ACC112 (cell line): ENCODE results near the gene CDKN2D.

ENCODE experiments used
- H2AFZ ChIP-seq: fragments of 200-600 bp; sonication (generic); one replicate; pipeline ENCODE4 v1.6.0; 2017; ENCODE audit warnings: antibody characterized with exemption, low read length; ENCODE audit not compliant: unreplicated experiment
- H3K27ac ChIP-seq: fragments of 200-600 bp; sonication (generic); 2 replicates; pipeline ENCODE4 v1.5.1; 2014; ENCODE audit warnings: low read depth, mild to moderate bottlenecking, antibody characterized with exemption, low read length, moderate library complexity
- H3K27me3 ChIP-seq: fragments of 200-600 bp; sonication (generic); 2 replicates; pipeline ENCODE4 v1.6.1; 2014; ENCODE audit warnings: mild to moderate bottlenecking, antibody characterized with exemption, low read length, moderate library complexity, mixed read lengths; ENCODE audit not compliant: insufficient read depth
- H3K36me3 ChIP-seq: fragments of 200-600 bp; sonication (generic); 2 replicates; pipeline ENCODE4 v1.6.1; 2016; ENCODE audit warnings: mild to moderate bottlenecking, antibody characterized with exemption, low read length, moderate library complexity, mixed read lengths; ENCODE audit not compliant: insufficient read depth
- H3K4me1 ChIP-seq: fragments of 200-600 bp; sonication (generic); one replicate; pipeline ENCODE4 v1.6.1; 2016; ENCODE audit warnings: low read length, mixed read lengths; ENCODE audit not compliant: insufficient read depth, unreplicated experiment, control insufficient read depth
- H3K4me3 ChIP-seq: fragments of 200-600 bp; sonication (generic); 2 replicates; pipeline ENCODE4 v1.5.1; 2014; ENCODE audit warnings: mild to moderate bottlenecking, low read depth, low read length
- H3K79me2 ChIP-seq: fragments of 200-600 bp; sonication (generic); one replicate; pipeline ENCODE4 v1.6.0; 2016; ENCODE audit warnings: low read length; ENCODE audit not compliant: control insufficient read depth, unreplicated experiment, insufficient read depth

CDKN2D gene

DNA sequence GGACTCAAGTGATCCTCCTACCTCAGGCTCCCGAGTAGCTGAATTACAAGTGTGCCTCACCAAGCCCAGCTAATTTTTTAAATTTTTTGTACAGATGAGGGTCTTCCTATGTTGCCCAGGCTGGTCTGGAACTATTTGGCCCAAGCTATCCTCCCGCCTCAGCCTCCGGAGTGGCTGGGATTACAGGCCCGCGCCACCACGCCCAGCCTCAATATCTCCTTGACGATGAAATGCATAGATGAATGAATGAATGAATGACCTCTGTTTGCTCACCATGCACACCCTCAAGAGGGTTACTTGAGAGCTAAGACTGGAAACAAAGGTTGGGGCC is 33.2 kb upstream of the CDKN2D start:
- peaks cover 21% of the 10 kb centered on the region for H3K79me2 ChIP-seq
- peaks cover 6% of the 10 kb centered on the region for H3K4me1 ChIP-seq
- H2AFZ ChIP-seq, result no peak overlapping the region
- H3K4me3 ChIP-seq, result no peak overlapping the region
- H3K36me3 ChIP-seq, result no peaks in the 10 kb centered on the region
- H3K27me3 ChIP-seq, result no peaks in the 10 kb centered on the region
- no peak overlapping the region for H3K27ac ChIP-seq

DNA sequence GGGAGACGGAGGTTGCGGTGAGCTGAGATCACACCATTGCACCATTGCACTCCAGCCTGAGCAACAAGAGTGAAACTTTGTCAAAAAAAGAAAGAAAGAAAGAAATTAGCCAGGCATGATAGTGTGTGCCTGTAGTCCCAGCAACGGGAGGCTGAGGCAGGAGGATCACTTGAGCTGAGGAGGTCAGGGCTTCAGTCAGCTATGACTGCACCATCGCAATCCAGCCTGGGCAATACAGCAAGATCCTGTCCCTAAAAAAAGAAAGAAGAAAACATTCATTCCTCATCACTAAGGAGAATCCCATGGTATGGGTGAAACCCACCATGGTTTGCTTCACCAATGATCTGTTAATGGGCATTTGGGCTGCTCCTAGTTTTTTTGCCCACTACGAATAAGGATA is 31.4 kb upstream of the CDKN2D start:
- no peak overlapping the region for H2AFZ ChIP-seq
- H3K27me3 ChIP-seq, result no peaks in the 10 kb centered on the region
- peaks cover 6% of the 10 kb centered on the region for H3K4me1 ChIP-seq
- H3K27ac ChIP-seq, result no peak overlapping the region
- no peak overlapping the region for H3K4me3 ChIP-seq
- H3K36me3 ChIP-seq, result no peaks in the 10 kb centered on the region
- H3K79me2 ChIP-seq, result peaks cover 21% of the 10 kb centered on the region

DNA sequence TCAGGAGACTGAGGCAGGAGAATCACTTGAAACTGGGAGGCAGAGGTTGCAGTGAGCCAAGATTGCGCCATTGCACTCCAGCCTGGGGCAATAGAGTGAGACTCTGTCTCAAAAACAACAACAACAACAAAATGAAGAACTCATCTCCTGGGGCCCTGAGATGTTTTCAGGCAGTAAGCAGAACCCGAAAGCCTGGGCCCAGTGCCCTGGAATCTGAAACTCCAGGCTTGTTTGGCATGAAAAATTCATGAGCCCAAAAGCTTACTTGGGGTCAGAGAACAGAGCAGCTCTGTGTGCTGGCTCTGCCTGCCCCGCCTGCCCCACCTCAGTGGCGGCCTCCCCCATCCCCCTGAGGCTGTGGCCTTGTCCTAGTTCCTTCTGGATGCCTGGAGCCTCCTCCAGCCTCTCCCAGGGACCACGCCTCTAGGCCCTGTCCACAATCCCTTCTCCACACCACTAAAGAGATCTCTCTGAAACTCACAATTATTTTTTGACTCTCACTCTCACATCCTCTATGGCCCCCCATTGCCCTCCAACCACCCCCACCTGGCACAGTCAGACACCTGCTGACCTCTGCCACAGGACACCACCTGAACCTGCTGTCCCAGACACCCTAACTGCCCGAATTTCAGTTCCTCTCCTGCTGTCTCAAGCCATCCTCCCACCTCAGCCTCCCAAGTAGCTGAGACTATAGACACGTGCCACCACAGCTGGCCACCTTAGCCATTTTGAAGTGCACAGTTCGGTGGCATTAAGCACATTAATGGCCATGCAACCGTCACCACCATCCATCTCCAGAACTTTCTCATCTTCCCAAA is 25.2 kb upstream of the CDKN2D start:
- H3K27me3 ChIP-seq, result no peaks in the 10 kb centered on the region
- H3K36me3 ChIP-seq, result no peaks in the 10 kb centered on the region
- H3K79me2 ChIP-seq, result no peaks in the 10 kb centered on the region
- no peak overlapping the region for H2AFZ ChIP-seq
- no peak overlapping the region for H3K4me3 ChIP-seq
- H3K4me1 ChIP-seq, result no peaks in the 10 kb centered on the region
- H3K27ac ChIP-seq, result no peak overlapping the region

DNA sequence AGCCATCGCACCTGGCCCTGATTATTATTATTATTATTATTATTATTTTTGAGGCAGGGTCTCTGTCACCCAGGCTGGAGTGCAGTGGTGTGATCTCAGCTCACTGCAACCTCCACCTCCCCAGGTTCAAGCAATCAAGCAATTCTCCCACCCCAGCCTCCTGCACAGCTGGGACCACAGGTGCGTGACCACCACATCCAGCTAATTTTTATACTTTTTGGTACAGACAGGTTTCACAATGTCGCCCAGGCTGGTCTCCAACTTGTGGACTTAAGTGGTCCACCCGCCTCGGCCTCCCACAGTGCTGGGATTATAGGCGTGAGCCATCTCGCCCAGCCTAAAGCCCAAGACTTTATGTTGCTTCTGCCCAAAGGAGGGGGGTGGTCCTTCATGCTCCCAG is 24.4 kb upstream of the CDKN2D start:
- H3K27ac ChIP-seq, result no peak overlapping the region
- no peaks in the 10 kb centered on the region for H3K79me2 ChIP-seq
- H3K4me1 ChIP-seq, result no peaks in the 10 kb centered on the region
- no peak overlapping the region for H3K4me3 ChIP-seq
- H3K27me3 ChIP-seq, result no peaks in the 10 kb centered on the region
- H2AFZ ChIP-seq, result no peak overlapping the region
- H3K36me3 ChIP-seq, result no peaks in the 10 kb centered on the region

DNA sequence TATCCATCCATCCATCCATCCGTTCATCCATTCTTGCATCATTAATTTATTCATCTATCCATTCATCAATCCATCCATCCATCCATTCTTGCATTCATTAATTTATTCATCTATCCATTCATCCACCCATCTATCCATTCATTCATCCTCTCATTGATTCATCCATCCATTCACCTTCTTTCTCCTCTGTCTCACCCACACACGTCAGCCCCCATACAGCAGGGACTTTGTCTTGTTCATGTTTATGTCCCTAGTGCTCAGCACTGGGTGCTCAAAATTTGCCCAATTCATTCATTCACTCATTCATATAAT is 19.0 kb upstream of the CDKN2D start:
- Histone ChIP-seq H3K79me2 (no peaks in the 10 kb centered on the region), H3K36me3 (no peaks in the 10 kb centered on the region), H3K4me1 (no peaks in the 10 kb centered on the region)

DNA sequence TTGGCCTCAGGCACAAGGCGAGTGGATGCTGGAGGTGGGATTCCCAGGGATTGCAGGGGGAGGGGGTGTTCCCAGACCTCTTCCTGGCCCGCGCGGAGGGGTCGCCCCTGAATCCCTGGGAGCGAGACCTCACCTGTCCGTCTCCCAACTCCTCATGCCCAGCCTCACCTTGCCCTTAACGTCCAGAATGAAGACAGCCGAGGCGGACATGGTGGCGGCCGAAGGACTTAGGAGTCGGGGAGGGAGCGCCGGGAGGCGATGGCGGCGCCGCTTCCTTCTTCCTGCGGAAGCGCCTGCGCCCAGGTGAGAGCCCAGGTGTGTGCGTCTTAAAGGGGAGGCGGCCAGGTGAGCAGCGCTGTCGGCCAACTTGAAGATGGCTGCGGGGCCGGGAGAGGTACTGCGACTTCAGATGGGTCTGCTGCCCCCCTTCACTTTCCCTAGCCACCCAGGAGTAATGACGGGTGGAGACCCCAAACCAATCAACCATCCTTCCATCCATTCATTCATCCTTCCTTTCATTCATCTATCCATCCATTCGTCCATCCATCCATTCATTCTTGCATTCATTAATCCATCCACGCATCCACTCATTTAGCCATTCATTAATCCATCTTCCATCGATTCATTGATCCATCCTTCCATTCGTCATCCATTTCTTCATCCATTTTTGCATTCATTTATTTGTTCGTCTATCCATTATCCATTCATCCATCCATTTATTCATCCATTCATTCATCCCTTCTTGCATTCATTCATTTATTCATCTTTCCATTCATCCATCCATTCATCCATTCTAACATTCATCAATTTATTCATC is 18.5 kb upstream of the CDKN2D start, which contains the start of gene AP1M2:
Gene AP1M2 (minus strand): TSS at position 291 of the 817 bp plus-strand sequence. CDS start 81 bp downstream, at position 210.
- Histone ChIP-seq H3K36me3 (no peaks in the 10 kb centered on the region), H3K27me3 (peaks cover 14% of the 10 kb centered on the region), H3K4me1 (no peaks in the 10 kb centered on the region), H3K79me2 (no peaks in the 10 kb centered on the region), H3K4me3 (no peak within 1 kb of the TSS), H3K27ac (no peak within 1 kb of the TSS), H2AFZ (no peak within 1 kb of the TSS)

More for the DNA sequence above, 19.0 kb upstream of the CDKN2D start:
- Histone ChIP-seq H3K27me3 (peaks cover 14% of the 10 kb centered on the region), H3K4me3 (no peak overlapping the region), H2AFZ (no peak overlapping the region), H3K27ac (no peak overlapping the region)

DNA sequence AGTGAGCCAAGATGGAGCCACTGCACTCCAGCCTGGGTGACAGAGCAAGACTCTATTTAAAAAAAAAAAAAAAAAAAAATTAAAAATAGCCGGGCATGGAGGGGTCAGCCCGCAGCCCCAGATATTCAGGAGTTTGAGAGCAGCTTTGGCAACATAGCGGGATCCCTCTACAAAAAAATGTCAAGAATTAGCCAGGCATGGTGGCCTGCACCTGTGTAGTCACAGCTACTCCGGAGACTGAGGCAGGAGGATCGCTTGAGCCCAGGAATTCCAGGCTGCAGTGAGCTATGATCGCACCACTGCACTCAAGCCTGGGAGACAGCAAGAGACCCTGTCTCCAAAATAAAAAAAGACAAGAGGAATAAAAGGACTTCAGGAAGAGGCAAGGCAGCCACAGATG is 17.6 kb upstream of the CDKN2D start:
- H2AFZ ChIP-seq, result no peak overlapping the region
- no peaks in the 10 kb centered on the region for H3K36me3 ChIP-seq
- no peak overlapping the region for H3K27ac ChIP-seq
- no peaks in the 10 kb centered on the region for H3K79me2 ChIP-seq
- H3K4me1 ChIP-seq, result no peaks in the 10 kb centered on the region
- no peak overlapping the region for H3K4me3 ChIP-seq
- H3K27me3 ChIP-seq, result peaks cover 14% of the 10 kb centered on the region

DNA sequence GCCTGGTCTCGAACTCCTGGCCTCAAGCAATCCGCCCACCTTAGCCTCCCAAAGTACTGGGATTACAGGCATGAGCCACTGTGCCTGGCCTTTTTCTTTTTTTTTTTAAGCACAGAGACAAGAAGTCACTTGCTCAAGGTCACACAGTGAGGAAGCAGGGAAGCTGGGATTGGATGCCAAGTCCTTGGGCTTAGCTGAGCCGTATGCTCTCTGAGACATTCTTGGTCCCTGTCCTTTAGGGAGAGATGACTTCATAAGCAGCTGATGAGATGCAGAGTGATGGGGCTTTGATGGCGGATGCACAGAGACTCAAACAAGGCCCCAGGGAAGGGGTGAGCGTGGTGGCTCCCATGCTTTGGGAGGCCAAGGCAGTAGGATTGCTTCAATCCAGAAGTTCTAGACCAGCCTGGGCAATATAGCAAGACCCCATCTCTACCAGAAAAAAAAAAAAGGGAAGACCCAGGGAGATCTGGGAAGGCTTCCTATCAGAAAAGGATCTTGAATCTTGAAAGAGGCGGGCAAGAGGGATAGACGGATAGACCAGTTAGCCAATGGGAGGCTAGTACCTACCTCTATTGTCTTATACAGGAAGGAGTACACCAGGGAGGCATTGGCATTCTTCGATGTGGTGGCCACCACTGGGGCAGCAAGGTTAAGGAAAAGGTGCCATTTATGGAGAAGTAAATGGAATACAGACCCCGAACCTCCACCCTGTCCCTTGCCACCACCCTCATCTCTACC is 14.4 kb upstream of the CDKN2D start:
- Histone ChIP-seq H3K36me3 (no peaks in the 10 kb centered on the region), H3K4me3 (no peak overlapping the region), H3K4me1 (no peaks in the 10 kb centered on the region), H3K27ac (no peak overlapping the region), H3K27me3 (peaks cover 14% of the 10 kb centered on the region), H3K79me2 (no peaks in the 10 kb centered on the region), H2AFZ (no peak overlapping the region)

DNA sequence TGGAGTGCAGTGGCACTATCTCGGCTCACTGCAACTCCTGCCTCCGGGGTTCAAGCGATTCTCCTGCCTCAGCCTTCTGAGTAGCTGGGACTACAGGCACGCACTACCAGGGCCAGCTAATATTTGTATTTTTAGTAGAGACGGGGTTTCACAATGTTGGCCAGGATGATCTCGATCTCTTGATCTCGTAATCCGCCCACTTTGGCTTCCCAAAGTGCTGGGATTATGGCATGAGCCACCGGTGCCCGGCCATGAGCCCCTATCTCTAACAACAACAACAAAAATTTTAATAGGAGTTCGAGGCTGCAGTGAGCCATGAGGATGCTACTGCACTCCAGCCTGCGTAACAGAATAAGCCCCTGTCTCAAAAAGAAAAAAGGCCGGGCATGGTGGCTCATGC is 13.3 kb upstream of the CDKN2D start:
- H3K4me1 ChIP-seq, result no peaks in the 10 kb centered on the region
- no peak overlapping the region for H2AFZ ChIP-seq
- H3K27me3 ChIP-seq, result peaks cover 4% of the 10 kb centered on the region; the same call in 1 of the 2 replicates
- no peaks in the 10 kb centered on the region for H3K79me2 ChIP-seq
- no peak overlapping the region for H3K4me3 ChIP-seq
- H3K36me3 ChIP-seq, result no peaks in the 10 kb centered on the region
- no peak overlapping the region for H3K27ac ChIP-seq

DNA sequence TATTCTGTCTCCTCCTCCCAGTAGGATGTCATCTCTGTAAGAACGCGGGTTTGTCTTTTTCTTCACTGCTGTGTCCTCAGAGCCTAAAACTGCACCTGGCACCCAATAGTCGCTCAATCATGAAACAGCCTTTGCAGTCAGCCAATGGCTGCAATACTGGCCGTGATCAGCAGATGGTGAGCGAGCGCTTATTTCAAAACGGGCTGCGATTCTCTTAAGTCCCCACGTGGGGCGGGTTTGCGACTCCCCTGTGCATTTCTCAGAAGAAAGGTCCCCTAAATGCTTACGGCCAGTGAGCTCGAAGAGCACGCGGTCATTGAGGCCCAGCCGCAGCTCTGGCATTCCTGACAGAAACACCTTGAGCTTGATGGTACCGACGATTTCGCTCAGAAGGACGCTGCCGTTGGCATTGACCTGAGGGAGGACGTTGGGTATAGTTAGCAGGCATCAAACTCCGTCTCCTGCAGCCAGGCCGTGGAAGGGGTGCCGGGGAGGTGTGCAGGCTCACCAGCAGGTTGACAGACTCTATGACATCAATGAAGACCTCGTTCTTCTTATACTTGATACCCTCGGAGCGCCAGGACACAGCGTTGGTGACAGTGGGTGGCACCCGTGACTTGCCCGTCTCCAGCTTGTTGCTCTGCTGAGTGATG is 12.3 kb upstream of the CDKN2D start:
- H3K4me1 ChIP-seq, result no peaks in the 10 kb centered on the region
- H3K79me2 ChIP-seq, result no peaks in the 10 kb centered on the region
- H3K27me3 ChIP-seq, result no peaks in the 10 kb centered on the region
- no peaks in the 10 kb centered on the region for H3K36me3 ChIP-seq
- H3K4me3 ChIP-seq, result peak overlapping the region; percentile 63; the same call in 1 of the 2 replicates
- no peak overlapping the region for H3K27ac ChIP-seq
- H2AFZ ChIP-seq, result peak overlapping the region; percentile 81
